ENCODE results near the gene KCNQ5.
A peak's percentile ranks its signal among the peaks of the same experiment; 100 is the strongest.

KCNQ5 gene

DNA sequence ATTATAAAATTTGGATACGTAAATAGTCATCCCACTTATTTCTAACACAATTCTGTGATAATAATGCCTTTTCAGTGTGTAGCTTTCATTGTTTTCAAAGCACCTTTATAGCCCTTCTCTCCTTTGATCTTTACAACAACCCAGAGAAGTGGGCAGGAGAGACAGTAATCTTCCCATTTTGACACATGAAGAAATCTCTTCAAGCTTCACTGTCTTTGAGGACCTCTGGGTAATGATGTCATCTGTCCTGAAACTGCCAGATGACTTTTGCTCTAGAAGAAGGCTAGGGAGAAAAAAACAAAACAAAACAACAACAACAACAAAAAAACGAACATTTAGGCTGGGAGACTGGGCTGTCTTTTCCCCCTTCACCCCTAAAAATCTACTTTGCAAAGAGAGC, 203.0 kb downstream of the KCNQ5 start:
- Mint-ChIP-seq H3K36me3 (peaks cover 8 to 17% of the 10 kb centered on the region in 2 donors), H3K27ac (peak overlapping the region; percentile 39), H3K4me3 (no peak overlapping the region), H3K4me1 (peaks cover 16 to 40% of the 10 kb centered on the region in 2 donors), H3K27me3 (no peaks in the 10 kb centered on the region), H3K9me3 (peaks cover 4 to 5% of the 10 kb centered on the region in 2 donors)
- DNase-seq, result no peak
- ATAC-seq (replicated peaks), result peak; percentile 48 to 58

- DNase-seq, result no peak
- ATAC-seq (replicated peaks), result peak; percentile 16 to 41
- H3K27ac Mint-ChIP-seq, result no peak overlapping the region
- no peaks in the 10 kb centered on the region for H3K27me3 Mint-ChIP-seq
- H3K4me1 Mint-ChIP-seq, result peaks cover 16 to 40% of the 10 kb centered on the region in 2 donors
- H3K9me3 Mint-ChIP-seq, result peaks cover 5% of the 10 kb centered on the region in 2 donors
- no peak overlapping the region for H3K4me3 Mint-ChIP-seq
- peaks cover 9 to 17% of the 10 kb centered on the region in 2 donors for H3K36me3 Mint-ChIP-seq
These were observed 203.5 kb downstream of the KCNQ5 start for GRCh38 chr6:72825315-72825911.

DNA sequence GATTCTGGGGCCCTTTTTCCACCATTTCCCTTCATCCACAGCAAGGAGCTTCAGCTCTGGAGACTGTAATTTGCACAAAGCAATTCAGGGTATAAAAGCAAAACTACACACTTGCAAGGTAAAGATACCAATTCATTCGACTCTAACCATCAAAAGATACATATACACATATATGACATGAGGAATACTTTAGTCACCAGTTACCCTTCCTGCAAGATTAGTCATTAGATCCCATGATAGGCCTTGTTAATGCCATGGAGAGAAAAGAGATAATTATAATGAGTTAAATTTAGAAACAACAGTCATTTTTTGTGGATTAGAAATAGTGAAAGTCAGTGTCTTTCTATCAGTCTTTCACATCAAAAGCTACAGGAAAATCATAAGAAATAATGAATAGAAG, 204.2 kb downstream of the KCNQ5 start:
- no peak overlapping the region for H3K27ac Mint-ChIP-seq
- ATAC-seq (replicated peaks) (no peak), DNase-seq (no peak)
- peaks cover 16 to 40% of the 10 kb centered on the region in 2 donors for H3K4me1 Mint-ChIP-seq
- peaks cover 5% of the 10 kb centered on the region in 2 donors for H3K9me3 Mint-ChIP-seq
- H3K4me3 Mint-ChIP-seq, result no peak overlapping the region
- H3K36me3 Mint-ChIP-seq, result peaks cover 13 to 17% of the 10 kb centered on the region in 2 donors
- no peaks in the 10 kb centered on the region for H3K27me3 Mint-ChIP-seq

DNA sequence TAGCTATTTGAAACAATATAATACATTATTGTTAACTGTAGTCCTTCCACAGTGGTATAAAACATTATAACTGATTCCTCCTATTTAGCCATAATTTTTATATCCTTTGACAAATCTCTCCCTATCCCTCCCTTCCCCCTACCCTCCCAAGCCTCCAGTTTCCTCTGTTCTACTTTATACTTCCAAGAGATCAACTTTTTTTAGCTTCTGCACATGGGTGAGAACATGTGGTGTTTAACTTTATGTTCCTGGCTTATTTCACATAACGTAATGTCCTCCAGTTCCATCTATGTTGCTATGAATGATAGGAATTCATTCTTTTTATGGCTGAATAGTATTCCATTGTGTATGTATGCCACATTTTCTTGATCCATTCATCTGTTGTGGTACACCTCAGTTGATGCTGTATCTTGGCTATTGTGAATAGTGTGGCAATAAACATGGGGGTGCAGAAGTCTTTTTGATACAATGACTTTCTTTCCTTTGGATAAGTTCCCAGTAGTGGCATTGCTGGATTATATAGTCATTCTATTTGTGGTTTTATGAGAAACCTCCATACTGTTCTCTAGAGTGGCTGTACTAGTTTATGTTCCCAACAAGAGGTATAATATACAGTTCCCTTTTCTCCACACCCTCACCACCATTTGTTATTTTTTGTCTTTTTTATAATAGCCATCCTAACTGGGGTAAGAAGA, 205.0 kb downstream of the KCNQ5 start:
- DNase-seq (no peak), ATAC-seq (replicated peaks) (no peak)
- no peaks in the 10 kb centered on the region for H3K27me3 Mint-ChIP-seq
- H3K4me3 Mint-ChIP-seq, result no peak overlapping the region
- H3K36me3 Mint-ChIP-seq, result peaks cover 13 to 17% of the 10 kb centered on the region in 2 donors
- H3K27ac Mint-ChIP-seq, result no peak overlapping the region
- peaks cover 17 to 40% of the 10 kb centered on the region in 2 donors for H3K4me1 Mint-ChIP-seq
- H3K9me3 Mint-ChIP-seq, result peaks cover 5% of the 10 kb centered on the region in 2 donors

- peaks cover 13 to 17% of the 10 kb centered on the region in 2 donors for H3K36me3 Mint-ChIP-seq
- no peaks in the 10 kb centered on the region for H3K27me3 Mint-ChIP-seq
- ATAC-seq (replicated peaks) (no peak), DNase-seq (no peak)
- peaks cover 5% of the 10 kb centered on the region in 2 donors for H3K9me3 Mint-ChIP-seq
- H3K4me1 Mint-ChIP-seq, result peaks cover 19 to 40% of the 10 kb centered on the region in 2 donors
- H3K27ac Mint-ChIP-seq, result no peak overlapping the region
- H3K4me3 Mint-ChIP-seq, result no peak overlapping the region
These were observed 207.0 kb downstream of the KCNQ5 start for GRCh38 chr6:72828904-72829303.

DNA sequence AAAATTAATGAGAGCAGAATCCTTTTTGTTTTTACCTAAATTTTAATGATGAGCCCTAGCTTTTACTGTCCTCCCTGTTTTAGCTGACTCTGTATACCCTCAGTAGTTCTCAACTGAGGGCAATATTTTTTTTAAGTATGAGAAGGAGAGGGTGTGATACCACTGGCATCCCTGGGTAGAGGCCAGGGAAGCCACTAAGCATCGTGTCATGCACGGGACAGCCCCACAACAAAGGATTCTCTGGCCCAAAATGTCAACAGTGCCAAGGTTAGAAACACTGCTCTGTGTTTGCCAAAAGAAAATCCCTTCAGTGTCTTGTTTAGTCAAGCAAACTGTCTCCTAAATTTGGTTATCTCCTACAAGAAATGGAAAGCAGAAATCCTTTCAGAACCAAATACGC, 210.4 kb downstream of the KCNQ5 start:
- Mint-ChIP-seq H3K9me3 (peaks cover 5% of the 10 kb centered on the region in 2 donors), H3K36me3 (peaks cover 10 to 13% of the 10 kb centered on the region in 2 donors), H3K4me3 (no peak overlapping the region), H3K27ac (no peak overlapping the region), H3K27me3 (no peaks in the 10 kb centered on the region), H3K4me1 (peaks cover 4 to 15% of the 10 kb centered on the region in 2 donors)
- DNase-seq, result no peak
- ATAC-seq (replicated peaks), result no peak

DNA sequence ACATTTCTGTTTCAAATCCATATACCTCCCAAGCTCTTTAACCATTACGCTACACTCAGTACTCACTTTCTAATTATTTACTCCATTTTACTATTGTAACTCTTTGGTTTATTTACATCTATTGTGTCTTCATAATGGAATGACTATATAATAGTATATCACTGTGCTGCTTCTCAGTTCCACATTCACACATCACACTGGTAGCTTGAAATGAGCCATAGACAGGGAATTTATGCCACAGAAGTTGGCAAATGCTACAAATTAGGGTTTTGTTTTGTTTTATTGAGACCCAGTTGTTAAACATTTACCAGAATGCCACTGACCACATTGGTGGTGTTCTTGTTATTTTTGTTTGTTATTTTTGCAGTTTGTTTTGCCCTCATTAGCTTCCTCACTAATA, 213.9 kb downstream of the KCNQ5 start:
- ATAC-seq (replicated peaks) (no peak), DNase-seq (no peak)
- H3K4me1 Mint-ChIP-seq, result peaks cover 4 to 5% of the 10 kb centered on the region in 2 donors
- peaks cover 0 to 2% of the 10 kb centered on the region in 2 donors for H3K36me3 Mint-ChIP-seq
- no peak overlapping the region for H3K4me3 Mint-ChIP-seq
- no peak overlapping the region for H3K27ac Mint-ChIP-seq
- no peaks in the 10 kb centered on the region for H3K9me3 Mint-ChIP-seq
- no peaks in the 10 kb centered on the region for H3K27me3 Mint-ChIP-seq

DNA sequence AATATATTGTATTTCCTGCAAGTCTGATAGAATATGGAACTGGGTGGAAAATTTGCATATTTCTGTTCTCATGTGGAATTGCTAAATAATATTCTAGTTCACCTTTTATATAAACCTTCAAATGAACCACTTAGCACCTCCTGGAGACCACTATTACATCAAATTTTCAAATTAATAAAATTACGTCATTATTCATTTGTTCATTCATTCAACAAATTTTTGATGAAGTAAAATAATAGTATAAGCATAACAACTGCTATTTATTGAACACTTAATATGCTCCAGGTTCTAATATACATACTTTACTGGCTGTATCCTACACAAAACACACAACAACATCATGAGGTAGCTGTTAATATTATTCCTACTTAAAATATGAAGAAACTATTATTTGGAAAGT, 215.1 kb downstream of the KCNQ5 start:
- DNase-seq, result no peak
- H3K36me3 Mint-ChIP-seq, result no peaks in the 10 kb centered on the region
- no peaks in the 10 kb centered on the region for H3K27me3 Mint-ChIP-seq
- H3K27ac Mint-ChIP-seq, result no peak overlapping the region
- no peak overlapping the region for H3K4me3 Mint-ChIP-seq
- no peak for ATAC-seq (replicated peaks)
- no peaks in the 10 kb centered on the region for H3K9me3 Mint-ChIP-seq
- H3K4me1 Mint-ChIP-seq, result peaks cover 2 to 5% of the 10 kb centered on the region in 2 donors

- no peaks in the 10 kb centered on the region for H3K27me3 Mint-ChIP-seq
- H3K4me1 Mint-ChIP-seq, result peaks cover 5 to 6% of the 10 kb centered on the region in 2 donors
- H3K36me3 Mint-ChIP-seq, result no peaks in the 10 kb centered on the region
- H3K4me3 Mint-ChIP-seq, result no peak overlapping the region
- DNase-seq, result no peak
- no peak overlapping the region for H3K27ac Mint-ChIP-seq
- ATAC-seq (replicated peaks), result no peak
- H3K9me3 Mint-ChIP-seq, result no peaks in the 10 kb centered on the region
These were observed 219.3 kb downstream of the KCNQ5 start for GRCh38 chr6:72841195-72841594.

GRCh38 chr6:72842140-72842539, 220.3 kb downstream of the KCNQ5 start:
- Mint-ChIP-seq H3K27ac (no peak overlapping the region), H3K4me3 (no peak overlapping the region), H3K9me3 (no peaks in the 10 kb centered on the region), H3K27me3 (no peaks in the 10 kb centered on the region), H3K36me3 (no peaks in the 10 kb centered on the region), H3K4me1 (peaks cover 5 to 6% of the 10 kb centered on the region in 2 donors)
- no peak for ATAC-seq (replicated peaks)
- DNase-seq, result no peak

DNA sequence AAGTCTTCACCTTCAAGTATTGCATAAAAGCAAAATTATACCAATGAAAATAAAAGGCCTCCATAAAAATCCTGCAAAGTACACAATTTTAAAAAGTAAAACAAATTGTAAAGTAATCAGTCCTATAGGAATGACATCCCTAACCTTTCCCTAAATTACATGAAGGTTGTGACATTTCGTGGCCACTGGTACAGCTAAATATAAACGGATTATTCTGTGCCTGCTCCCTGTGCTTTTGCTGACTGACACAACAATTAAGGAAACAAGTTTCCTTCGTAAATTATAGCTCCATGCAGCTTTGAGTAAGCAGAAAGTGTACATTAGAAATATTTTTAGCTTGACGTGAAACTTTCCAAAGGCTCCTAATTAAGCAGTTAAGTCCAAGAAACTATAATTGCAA, 222.8 kb downstream of the KCNQ5 start:
- H3K9me3 Mint-ChIP-seq, result peaks cover 4 to 9% of the 10 kb centered on the region in 2 donors
- no peak for ATAC-seq (replicated peaks)
- no peaks in the 10 kb centered on the region for H3K27me3 Mint-ChIP-seq
- H3K4me3 Mint-ChIP-seq, result no peak overlapping the region
- DNase-seq, result no peak
- peaks cover 5 to 8% of the 10 kb centered on the region in 2 donors for H3K4me1 Mint-ChIP-seq
- H3K36me3 Mint-ChIP-seq, result peaks cover 6 to 9% of the 10 kb centered on the region in 2 donors
- no peak overlapping the region for H3K27ac Mint-ChIP-seq

DNA sequence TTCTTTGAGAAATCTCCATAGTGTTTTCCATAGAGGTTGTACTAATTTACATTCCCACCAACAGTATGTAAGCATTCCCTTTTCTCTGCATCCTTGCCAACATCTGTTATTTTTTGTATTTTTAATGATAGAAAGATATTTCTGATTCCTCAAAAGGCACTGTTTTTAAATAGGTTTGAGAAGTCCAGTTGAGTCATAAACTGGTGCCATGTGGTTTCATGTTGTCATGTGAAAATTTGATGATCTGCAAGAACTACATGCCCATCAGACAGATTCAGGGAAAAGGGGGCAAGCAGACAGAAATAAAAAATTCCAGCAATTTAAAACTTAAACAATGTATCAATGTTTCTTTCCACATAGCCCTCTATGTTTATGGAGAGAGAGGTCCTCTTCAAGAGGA, 227.5 kb downstream of the KCNQ5 start:
- H3K4me3 Mint-ChIP-seq, result no peak overlapping the region
- no peak overlapping the region for H3K27ac Mint-ChIP-seq
- DNase-seq (no peak), ATAC-seq (replicated peaks) (no peak)
- H3K4me1 Mint-ChIP-seq, result peaks cover 0 to 5% of the 10 kb centered on the region in 2 donors
- peaks cover 4 to 9% of the 10 kb centered on the region in 2 donors for H3K9me3 Mint-ChIP-seq
- H3K36me3 Mint-ChIP-seq, result peaks cover 6 to 9% of the 10 kb centered on the region in 2 donors
- H3K27me3 Mint-ChIP-seq, result no peaks in the 10 kb centered on the region

DNA sequence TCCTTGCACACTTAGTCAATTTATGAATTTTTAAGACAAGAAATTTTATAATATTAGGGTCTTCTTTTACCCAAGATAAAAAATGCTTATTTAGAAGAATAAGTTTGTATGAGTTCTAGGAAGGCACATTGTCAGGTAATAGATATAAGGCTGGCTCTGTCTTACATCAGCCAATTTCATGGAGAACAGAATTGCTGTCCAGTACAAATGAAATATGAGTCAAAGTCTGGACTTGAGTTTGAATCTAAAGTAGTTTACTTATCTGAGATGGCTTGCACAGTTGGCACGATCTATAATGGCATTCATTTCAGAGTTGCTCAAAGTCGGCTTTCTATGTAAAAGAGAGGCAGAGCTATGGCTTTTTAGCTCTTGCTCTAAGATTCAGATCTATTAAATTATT, 228.2 kb downstream of the KCNQ5 start:
- H3K36me3 Mint-ChIP-seq, result peaks cover 6 to 9% of the 10 kb centered on the region in 2 donors
- ATAC-seq (replicated peaks) (no peak), DNase-seq (no peak)
- peaks cover 0 to 4% of the 10 kb centered on the region in 2 donors for H3K4me1 Mint-ChIP-seq
- H3K27ac Mint-ChIP-seq, result no peak overlapping the region
- no peaks in the 10 kb centered on the region for H3K27me3 Mint-ChIP-seq
- H3K9me3 Mint-ChIP-seq, result peaks cover 4 to 9% of the 10 kb centered on the region in 2 donors
- no peak overlapping the region for H3K4me3 Mint-ChIP-seq

- Mint-ChIP-seq H3K27ac (no peak overlapping the region), H3K4me3 (no peak overlapping the region), H3K4me1 (peaks cover 0 to 2% of the 10 kb centered on the region in 2 donors)
These were observed 228.6 kb downstream of the KCNQ5 start for GRCh38 chr6:72850469-72850868.

GRCh38 chr6:72855471-72855870, 233.6 kb downstream of the KCNQ5 start:
- ATAC-seq (replicated peaks) (no peak), DNase-seq (no peak)
- Mint-ChIP-seq H3K4me3 (no peak overlapping the region), H3K27me3 (no peaks in the 10 kb centered on the region), H3K4me1 (peaks cover 3 to 13% of the 10 kb centered on the region in 2 donors), H3K36me3 (peaks cover 0 to 4% of the 10 kb centered on the region in 2 donors), H3K9me3 (no peaks in the 10 kb centered on the region), H3K27ac (no peak overlapping the region)

More at GRCh38 chr6:72850469-72850868, 228.6 kb downstream of the KCNQ5 start:
- H3K9me3 Mint-ChIP-seq, result peaks cover 4 to 9% of the 10 kb centered on the region in 2 donors
- ATAC-seq (replicated peaks) (no peak), DNase-seq (no peak)
- H3K36me3 Mint-ChIP-seq, result peaks cover 6 to 9% of the 10 kb centered on the region in 2 donors
- H3K27me3 Mint-ChIP-seq, result no peaks in the 10 kb centered on the region

All from stimulated activated naive B cell treated with anti-CD40 and anti-IgM and Interleukin-4, amounts not matched to agents 10 μg/mL and 1 μg/mL and 100 μg/mL, for 72 hours (primary cell).